ENCODE measurements around the gene PPFIBP2. TPM values are rescaled to one million over a fixed set of nuclear protein-coding genes. Genes with fewer than 3 reads are reported as not detected.

Gene PPFIBP2
- total and polyA plus RNA-seq, 10 of the 15 experiments (the other 5 are each of a cell fraction or from before 2014, with no cell fraction given), result 17.3 to 56.3 (median 39.2) TPM

DNA sequence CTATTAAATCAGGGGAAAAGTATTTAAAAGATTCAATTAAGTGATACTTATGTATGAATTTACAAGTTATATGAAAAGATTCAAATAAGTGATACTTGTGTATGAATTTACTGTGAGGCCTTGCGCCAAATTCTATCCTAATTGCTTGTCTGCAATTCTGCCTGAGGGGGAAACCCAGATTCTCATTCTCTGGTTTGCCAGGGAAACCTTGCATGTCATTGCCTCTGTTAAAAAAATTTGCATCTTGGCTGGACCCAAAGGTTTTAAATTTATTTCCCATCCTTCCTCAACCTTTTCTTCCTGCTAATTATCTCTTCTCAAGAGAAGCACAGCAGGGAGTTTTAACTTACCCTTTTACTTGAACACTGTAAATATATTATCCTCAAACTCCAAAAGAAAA lies 14.7 kb upstream of the PPFIBP2 start:
- no TSS peak for BruUV-seq (replicated peaks)
- no peaks in the 10 kb centered on the region for H3K27me3 ChIP-seq (replicated peaks in 1 of 2; ENCODE audit: control insufficient read depth in 2 of 2, insufficient read depth in 2 of 2, low read length in 1 of 2)
- peaks cover 27% of the 10 kb centered on the region for H3K4me1 ChIP-seq (ENCODE audit: control insufficient read depth, insufficient read depth, low read length)
- POLR2A ChIA-PET, result interaction anchor here (5.4 kb wide), 1 partner anchor 12 kb away, joined by 24 read pairs; no protein-coding TSS in a partner anchor
- no peak for FAIRE-seq
- 100% methylated on average over 1 of the region's 1 CpG for whole genome bisulfite sequencing (ENCODE audit: insufficient coverage, insufficient replicate concordance, low lambda C conversion rate, missing lambda C conversion rate)
- no peak overlapping the region for H3K4me3 ChIP-seq
- no peak for ATAC-seq
- H3K9ac ChIP-seq (ENCODE audit: control insufficient read depth, insufficient read depth, low read length), result no peak overlapping the region
- DNase-seq (ENCODE audit: low read depth, low spot score), result no peak
- no peaks in the 10 kb centered on the region for H3K79me2 ChIP-seq (ENCODE audit: control insufficient read depth, insufficient read depth, low read length)
- CTCF ChIA-PET, result interaction anchor here (7.4 kb wide), 1 partner anchor 11 kb away, joined by 65 read pairs; the partner anchor contains the start of gene PPFIBP2
- no peak overlapping the region for H3K4me2 ChIP-seq (ENCODE audit: control insufficient read depth, insufficient read depth)
- RAD21 ChIA-PET (ENCODE audit: unreplicated experiment), result no interaction called here
- no peak overlapping the region for H3K27ac ChIP-seq (ENCODE audit: control insufficient read depth, insufficient read depth)
- TF ChIP-seq CBFB (IDR thresholded peaks at IDR 0.05; ENCODE audit: low read depth) (no peak), CBX5 (IDR thresholded peaks at IDR 0.05; ENCODE audit: low read depth) (no peak), TBL1XR1 (IDR thresholded peaks at IDR 0.05; ENCODE audit: low read depth, low read length) (no peak), ZZZ3 (IDR thresholded peaks at IDR 0.05; ENCODE audit: control insufficient read depth, insufficient read length, low read depth) (no peak), RUNX3 (IDR thresholded peaks at IDR 0.05; ENCODE audit: low read length) (no peak), CBX3 (IDR thresholded peaks at IDR 0.05; ENCODE audit: borderline replicate concordance, low read depth) (no peak), HDAC6 (IDR thresholded peaks at IDR 0.05; ENCODE audit: unreplicated experiment) (no peak), NR2C1 (IDR thresholded peaks at IDR 0.05) (no peak), ZNF384 (IDR thresholded peaks at IDR 0.05; ENCODE audit: borderline replicate concordance, low read depth, low read length) (no peak), TCF7 (IDR thresholded peaks at IDR 0.05; ENCODE audit: borderline replicate concordance) (no peak), ZSCAN29 (IDR thresholded peaks at IDR 0.05) (no peak), ATF7 (IDR thresholded peaks at IDR 0.05; ENCODE audit: low read depth) (no peak)
- TF ChIP-seq, protein P1, sequence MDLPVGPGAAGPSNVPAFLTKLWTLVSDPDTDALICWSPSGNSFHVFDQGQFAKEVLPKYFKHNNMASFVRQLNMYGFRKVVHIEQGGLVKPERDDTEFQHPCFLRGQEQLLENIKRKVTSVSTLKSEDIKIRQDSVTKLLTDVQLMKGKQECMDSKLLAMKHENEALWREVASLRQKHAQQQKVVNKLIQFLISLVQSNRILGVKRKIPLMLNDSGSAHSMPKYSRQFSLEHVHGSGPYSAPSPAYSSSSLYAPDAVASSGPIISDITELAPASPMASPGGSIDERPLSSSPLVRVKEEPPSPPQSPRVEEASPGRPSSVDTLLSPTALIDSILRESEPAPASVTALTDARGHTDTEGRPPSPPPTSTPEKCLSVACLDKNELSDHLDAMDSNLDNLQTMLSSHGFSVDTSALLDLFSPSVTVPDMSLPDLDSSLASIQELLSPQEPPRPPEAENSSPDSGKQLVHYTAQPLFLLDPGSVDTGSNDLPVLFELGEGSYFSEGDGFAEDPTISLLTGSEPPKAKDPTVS (IDR thresholded peaks at IDR 0.05; ENCODE audit: low read depth, low read length), result no peak
- TF ChIP-seq, protein P2, sequence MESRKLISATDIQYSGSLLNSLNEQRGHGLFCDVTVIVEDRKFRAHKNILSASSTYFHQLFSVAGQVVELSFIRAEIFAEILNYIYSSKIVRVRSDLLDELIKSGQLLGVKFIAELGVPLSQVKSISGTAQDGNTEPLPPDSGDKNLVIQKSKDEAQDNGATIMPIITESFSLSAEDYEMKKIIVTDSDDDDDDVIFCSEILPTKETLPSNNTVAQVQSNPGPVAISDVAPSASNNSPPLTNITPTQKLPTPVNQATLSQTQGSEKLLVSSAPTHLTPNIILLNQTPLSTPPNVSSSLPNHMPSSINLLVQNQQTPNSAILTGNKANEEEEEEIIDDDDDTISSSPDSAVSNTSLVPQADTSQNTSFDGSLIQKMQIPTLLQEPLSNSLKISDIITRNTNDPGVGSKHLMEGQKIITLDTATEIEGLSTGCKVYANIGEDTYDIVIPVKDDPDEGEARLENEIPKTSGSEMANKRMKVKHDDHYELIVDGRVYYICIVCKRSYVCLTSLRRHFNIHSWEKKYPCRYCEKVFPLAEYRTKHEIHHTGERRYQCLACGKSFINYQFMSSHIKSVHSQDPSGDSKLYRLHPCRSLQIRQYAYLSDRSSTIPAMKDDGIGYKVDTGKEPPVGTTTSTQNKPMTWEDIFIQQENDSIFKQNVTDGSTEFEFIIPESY (IDR thresholded peaks at IDR 0.05), result no peak
- TF ChIP-seq, protein P3, sequence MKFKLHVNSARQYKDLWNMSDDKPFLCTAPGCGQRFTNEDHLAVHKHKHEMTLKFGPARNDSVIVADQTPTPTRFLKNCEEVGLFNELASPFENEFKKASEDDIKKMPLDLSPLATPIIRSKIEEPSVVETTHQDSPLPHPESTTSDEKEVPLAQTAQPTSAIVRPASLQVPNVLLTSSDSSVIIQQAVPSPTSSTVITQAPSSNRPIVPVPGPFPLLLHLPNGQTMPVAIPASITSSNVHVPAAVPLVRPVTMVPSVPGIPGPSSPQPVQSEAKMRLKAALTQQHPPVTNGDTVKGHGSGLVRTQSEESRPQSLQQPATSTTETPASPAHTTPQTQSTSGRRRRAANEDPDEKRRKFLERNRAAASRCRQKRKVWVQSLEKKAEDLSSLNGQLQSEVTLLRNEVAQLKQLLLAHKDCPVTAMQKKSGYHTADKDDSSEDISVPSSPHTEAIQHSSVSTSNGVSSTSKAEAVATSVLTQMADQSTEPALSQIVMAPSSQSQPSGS (IDR thresholded peaks at IDR 0.05; ENCODE audit: low read length), result no peak
- TF ChIP-seq, protein P4, sequence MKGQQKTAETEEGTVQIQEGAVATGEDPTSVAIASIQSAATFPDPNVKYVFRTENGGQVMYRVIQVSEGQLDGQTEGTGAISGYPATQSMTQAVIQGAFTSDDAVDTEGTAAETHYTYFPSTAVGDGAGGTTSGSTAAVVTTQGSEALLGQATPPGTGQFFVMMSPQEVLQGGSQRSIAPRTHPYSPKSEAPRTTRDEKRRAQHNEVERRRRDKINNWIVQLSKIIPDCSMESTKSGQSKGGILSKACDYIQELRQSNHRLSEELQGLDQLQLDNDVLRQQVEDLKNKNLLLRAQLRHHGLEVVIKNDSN (IDR thresholded peaks at IDR 0.05; ENCODE audit: borderline replicate concordance, extremely low read length, insufficient read depth, low read depth, low read length), result no peak
- TF ChIP-seq, protein P5, sequence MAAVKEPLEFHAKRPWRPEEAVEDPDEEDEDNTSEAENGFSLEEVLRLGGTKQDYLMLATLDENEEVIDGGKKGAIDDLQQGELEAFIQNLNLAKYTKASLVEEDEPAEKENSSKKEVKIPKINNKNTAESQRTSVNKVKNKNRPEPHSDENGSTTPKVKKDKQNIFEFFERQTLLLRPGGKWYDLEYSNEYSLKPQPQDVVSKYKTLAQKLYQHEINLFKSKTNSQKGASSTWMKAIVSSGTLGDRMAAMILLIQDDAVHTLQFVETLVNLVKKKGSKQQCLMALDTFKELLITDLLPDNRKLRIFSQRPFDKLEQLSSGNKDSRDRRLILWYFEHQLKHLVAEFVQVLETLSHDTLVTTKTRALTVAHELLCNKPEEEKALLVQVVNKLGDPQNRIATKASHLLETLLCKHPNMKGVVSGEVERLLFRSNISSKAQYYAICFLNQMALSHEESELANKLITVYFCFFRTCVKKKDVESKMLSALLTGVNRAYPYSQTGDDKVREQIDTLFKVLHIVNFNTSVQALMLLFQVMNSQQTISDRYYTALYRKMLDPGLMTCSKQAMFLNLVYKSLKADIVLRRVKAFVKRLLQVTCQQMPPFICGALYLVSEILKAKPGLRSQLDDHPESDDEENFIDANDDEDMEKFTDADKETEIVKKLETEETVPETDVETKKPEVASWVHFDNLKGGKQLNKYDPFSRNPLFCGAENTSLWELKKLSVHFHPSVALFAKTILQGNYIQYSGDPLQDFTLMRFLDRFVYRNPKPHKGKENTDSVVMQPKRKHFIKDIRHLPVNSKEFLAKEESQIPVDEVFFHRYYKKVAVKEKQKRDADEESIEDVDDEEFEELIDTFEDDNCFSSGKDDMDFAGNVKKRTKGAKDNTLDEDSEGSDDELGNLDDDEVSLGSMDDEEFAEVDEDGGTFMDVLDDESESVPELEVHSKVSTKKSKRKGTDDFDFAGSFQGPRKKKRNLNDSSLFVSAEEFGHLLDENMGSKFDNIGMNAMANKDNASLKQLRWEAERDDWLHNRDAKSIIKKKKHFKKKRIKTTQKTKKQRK (IDR thresholded peaks at IDR 0.05; ENCODE audit: low read depth, low read length), result no peak
- no peak overlapping the region for H2AFZ ChIP-seq (ENCODE audit: control insufficient read depth, low read depth, low read length)
- SMC1A ChIA-PET (ENCODE audit: uncharacterized antibody, unreplicated experiment), result interaction anchor here (0.6 to 1.5 kb wide), 3 partner anchors 11 to 22 kb away, joined by 3 read pairs; no protein-coding TSS in a partner anchor
- in situ Hi-C loops (cut with MboI), result no loop called here
- H3K9me3 ChIP-seq (replicated peaks; ENCODE audit: control insufficient read depth, insufficient read depth, low read length), result no peaks in the 10 kb centered on the region
- intact Hi-C loops (cut with micrococcal nuclease; ENCODE audit: unreplicated experiment), result no loop called here
- H4K20me1 ChIP-seq (ENCODE audit: control insufficient read depth, insufficient read depth), result no peaks in the 10 kb centered on the region
- H3K36me3 ChIP-seq (ENCODE audit: control insufficient read depth in 2 of 2, insufficient read depth in 2 of 2, low read length in 1 of 2), result no peaks in the 10 kb centered on the region

All from GM12878 (cell line).